GM19238 (cell line): ENCODE measurements around the gene KMT2E.
A peak's percentile ranks its signal among the peaks of the same experiment; 100 is the strongest.

ENCODE experiments used
- DNase-seq: peaks from one replicate; pipeline ENCODE4 v3.0.0; 2011; ENCODE audit warnings: low spot score; ENCODE audit not compliant: insufficient read length

KMT2E gene

GRCh38 chr7:105006367-105007136 is 7.5 kb upstream of the KMT2E start:
- DNase-seq = no peak

DNA sequence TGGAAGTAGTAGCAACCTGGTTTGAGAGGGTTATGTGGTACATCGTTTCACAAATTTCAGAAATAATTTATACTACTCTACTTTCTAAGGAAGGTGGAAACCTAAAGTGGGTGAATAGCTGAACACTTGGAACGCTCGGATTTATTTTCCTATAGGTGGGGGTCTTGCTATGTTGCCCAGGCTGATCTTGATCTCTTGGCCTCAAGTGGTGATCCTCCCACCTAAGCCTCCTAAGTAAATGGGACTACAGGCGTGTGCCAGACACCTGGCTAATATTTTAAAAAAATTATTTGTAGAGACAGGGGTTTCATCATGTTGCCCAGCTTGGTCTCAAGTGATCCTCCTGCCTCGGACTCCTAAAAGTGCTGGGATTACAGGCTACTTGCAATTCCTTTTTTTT is 6.7 kb upstream of the KMT2E start:
- no peak for DNase-seq

DNA sequence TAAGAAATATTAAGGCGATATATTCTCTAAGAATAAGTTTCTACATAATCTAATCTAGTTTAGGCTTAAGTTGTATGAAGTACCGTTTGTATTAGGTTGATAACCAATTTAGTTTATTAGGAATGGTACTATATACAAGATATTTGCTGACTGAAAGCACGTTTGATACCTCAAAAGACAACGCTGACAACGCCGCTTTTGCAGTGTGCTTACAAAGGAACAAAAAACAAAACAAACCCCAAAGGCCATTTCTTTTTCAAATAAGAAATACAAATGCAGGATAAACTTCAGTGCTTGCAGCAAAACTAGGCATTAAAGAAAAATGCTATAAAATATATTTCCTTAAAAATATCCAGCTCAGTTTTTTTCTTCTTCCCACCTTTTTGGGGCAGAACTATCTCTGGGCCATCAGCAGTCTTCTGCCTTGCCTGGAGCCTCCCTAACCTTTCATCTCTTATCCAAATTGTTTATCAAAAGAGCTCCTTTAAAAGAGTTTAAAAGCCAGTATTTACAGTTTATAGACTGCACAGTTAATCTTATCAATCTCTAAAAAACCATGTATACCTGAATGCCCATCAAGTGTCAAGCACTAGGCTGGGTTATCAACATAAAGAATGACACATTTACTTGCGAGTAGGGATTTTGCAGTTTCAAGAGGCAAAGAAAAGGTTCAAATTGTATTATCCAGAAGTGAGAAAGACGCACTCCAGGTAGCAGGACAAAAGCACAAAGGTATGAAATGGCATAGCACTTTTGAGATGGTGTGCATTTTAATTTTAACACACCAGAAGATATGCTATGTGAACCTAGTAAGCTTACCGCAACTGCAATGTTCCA is 4.1 kb upstream of the KMT2E start:
- no peak for DNase-seq

- no peak for DNase-seq
Measured at GRCh38 chr7:105010504-105011130, 3.4 kb upstream of the KMT2E start.

- DNase-seq = no peak
Measured at GRCh38 chr7:105011141-105011830, 2.7 kb upstream of the KMT2E start.

- DNase-seq = no peak
Measured at GRCh38 chr7:105011831-105012502, 2.0 kb upstream of the KMT2E start.

DNA sequence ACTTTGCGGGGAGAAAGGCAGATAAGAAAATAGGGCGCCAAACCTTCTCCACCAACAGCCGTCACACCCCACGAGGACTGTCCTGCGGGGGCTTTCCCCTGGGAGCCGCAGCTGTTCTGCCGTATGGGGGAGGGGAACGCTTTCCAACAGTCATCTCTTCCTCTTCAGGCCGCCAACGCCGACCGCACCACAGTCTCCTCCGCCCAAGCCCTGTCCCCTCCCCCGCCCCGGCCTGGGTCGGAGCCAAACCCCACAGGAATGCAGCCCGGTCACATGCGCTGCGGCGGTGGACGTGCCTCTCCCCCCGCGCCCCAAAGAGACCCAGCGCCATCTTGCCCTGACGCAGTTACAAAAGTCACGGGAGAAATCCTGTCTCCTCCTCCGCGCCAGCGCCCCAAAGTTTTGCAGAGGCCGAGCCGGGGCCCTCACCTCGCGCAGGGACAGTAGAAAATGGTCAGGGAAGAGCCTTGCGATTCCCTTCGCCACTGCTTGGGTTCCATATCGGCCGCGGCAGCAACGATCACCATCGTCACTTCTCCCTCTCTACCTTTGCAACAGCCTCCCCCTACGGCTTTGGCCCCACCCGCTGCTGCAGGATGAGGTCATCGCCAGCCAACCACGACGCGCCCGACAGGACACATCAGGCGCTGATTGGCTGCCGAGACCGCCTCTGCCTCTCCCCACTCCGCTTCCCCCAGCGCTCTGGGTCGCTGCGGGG is 1.3 kb upstream of the KMT2E start:
- DNase-seq = peak; percentile 89

- peak; percentile 72 for DNase-seq
Measured at GRCh38 chr7:105013221-105013815, 687 bp upstream of the KMT2E start.

GRCh38 chr7:105014693-105015389 is 836 bp downstream of the KMT2E start:
- peak; percentile 24 for DNase-seq

DNA sequence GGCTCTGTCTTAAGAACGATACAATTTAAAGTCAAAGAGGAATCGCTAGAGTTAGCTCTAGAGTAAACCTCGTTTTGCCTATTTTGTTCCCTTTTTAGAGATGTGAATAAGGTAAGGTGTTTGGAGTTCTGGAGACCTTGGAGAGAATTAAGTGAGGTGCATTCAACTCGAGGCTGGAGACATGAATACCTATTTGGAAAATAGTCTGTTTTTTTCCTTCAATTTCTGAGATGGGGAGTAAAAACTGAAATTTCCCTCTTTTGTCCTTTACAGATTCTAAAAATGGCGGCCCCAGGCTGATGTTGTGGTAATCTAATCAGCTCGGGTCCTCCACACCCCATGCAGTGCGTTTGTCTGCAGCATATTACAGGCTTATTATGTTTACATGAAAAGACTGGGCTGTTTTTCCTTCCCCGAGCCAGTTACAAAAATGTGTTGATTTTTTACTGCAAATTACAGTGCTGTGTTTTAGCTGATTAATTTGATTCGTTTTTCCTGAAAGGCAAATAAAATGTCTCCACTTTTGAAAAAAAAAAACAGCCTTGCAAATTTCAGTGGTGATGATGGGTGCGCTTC is 1.5 kb downstream of the KMT2E start:
- DNase-seq = no peak

- DNase-seq = no peak
Measured at GRCh38 chr7:105016068-105016708, 2.2 kb downstream of the KMT2E start.

DNA sequence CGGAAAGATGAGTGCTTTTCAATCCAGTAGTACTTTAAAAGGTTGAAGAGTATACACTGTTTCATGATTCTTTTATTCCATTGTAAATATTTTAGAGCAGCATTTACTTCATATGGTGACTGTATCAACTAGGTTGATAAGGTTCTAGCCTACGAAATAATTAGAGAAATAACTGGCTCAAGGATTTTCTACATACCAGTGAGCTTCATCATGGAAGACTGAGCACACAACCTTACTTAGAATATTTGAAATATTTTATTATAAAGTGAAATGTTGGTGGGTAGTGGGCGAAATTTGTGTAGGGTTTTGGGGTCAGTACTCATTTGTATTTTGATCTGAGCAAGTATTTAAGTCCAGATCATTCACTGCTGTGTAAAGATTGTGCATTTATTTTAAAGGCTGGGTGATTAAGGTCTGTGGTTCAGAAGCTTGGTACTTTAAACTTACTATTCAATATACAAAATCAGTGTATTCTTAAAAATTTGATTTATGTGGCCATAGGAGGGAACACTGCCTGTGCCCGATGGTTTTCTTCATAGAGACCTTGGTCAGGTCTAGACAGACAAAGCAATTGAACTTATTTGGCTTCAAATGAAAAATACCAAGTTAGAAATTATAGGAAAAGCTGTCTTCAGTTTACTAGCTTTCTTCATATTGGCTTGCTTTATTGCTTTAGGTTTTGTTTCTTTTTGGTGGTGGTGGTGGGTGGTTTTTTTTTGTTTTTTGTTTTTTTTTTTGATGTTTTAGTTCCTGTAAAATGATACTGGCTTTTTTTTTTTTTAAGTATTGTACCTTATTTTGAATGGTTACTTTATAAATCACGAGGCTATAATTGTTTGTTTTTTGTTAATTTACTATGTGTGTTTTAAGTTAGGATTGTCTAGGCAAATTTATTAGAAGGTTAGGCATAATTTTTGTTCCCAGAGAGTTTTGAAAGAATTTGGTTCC is 3.0 kb downstream of the KMT2E start:
- no peak for DNase-seq

DNA sequence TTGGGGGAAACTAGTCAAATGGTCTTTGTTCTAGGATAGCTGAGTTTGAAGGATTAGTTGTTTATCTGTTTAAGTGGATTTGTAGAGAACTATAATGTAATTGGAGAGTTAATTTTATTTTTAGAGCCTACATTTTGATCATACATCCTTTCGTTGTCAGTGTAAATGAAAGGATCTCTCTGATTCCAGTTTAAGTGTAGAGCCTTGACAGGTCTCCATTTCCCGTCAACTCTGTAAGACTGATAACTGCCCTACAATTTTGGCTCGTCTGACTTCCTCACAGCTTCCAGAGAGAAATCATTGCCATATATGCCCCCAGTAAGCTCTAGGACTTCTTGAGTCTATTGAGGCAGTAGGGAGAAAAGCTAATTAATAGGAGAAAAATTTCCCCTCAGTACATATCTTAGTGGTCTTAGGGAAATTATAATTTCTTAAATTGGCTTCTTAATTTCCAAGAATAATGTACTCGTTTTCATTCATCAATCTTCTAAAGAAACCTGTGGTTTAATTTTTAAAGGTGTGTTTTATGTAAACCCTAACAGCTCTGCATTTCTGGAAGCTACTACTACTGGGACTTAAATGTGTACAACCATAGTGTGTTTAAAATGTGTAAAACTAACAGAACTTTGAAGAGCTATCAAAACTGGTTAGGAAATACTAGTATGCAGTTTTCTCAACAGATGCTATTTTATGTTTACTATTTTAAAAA is 3.8 kb downstream of the KMT2E start:
- DNase-seq = no peak

DNA sequence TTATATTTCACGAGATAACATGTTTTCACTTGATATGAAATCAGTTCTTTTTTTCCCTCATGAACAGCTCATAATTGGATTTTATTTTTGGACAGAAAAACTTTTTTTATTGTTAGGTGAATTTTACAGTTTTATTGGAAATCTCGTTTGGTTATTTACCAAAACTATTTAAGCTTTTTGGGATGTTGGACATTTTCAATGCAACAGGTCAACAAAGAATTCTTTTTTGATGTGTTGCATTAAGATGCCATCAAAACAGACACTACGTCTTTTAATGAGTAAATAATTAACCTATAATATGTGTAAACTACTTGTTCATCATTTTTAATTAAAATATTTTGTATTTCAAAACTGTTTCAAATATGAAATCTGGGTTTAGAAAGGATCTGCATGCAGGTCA is 5.3 kb downstream of the KMT2E start:
- DNase-seq = no peak

DNA sequence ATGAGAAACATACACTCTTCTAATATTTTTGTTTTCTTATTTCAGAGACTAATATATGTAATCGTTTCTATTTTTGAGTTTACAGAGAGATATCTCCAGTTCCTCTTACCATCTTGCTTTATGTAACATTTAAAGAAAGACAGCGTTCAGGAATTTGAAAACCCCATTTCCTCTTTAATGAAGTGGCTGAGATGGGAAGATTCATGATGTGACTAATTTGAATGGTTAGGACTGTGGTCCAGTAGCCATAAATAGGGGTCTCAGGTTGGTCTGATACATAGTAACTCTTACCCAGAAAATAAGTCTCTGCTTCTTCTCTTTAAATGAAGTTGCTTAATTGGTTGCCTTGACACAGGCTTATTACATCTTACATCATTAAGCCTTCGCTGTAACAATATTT is 6.9 kb downstream of the KMT2E start:
- no peak for DNase-seq

GRCh38 chr7:105021352-105021751 is 7.3 kb downstream of the KMT2E start:
- no peak for DNase-seq

DNA sequence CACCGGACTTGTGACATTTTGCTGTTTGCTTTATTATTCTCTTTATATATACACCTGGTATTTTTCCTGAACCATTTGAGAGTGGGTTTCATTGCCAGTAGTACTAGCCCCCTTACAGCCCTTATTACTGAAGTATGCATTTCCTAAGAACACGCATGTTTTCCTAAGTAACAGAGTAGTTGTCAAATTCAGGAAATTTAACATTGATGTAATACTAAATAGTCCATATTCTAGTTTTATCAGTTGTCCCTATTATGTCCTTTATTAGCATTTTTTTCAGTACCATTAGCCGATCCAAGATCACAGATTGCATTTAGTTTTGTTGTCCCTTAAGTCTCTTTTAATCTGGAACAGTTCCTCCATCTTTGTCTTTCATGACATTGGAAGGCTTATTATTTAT is 8.0 kb downstream of the KMT2E start:
- DNase-seq = no peak
